AG04450 (cell line): ENCODE data around the gene NNT. TPM values are rescaled to one million over a fixed set of nuclear protein-coding genes. Genes with fewer than 3 reads are reported as not detected.

ENCODE experiments used
- CTCF ChIA-PET: fragments of 300-600, 350-600 bp; formaldehyde crosslinking; extraction: SDS; loops from one replicate; lab custom pipeline; 2022; ENCODE audit warnings: antibody characterized with exemption, inconsistent platforms; lab: Charles Lee
- POLR2A ChIA-PET: fragments of 350-600 bp; formaldehyde crosslinking; extraction: SDS; loops from one replicate; lab custom pipeline; 2021; ENCODE audit warnings: antibody characterized with exemption, inconsistent platforms; lab: Yijun Ruan, JAX
- DNase-seq: peaks from one replicate; pipeline ENCODE4 v3.0.0-alpha.2; 2011; ENCODE audit warnings: low read depth, low spot score
- H3K27ac ChIP-seq: one replicate; pipeline ENCODE4 v1.5.1; 2012; ENCODE audit warnings: low read depth, low read length, control low read depth
- H3K27me3 ChIP-seq: one replicate; pipeline ENCODE4 v1.6.0; 2012; ENCODE audit warnings: low read length; ENCODE audit not compliant: control insufficient read depth, insufficient read depth
- H3K4me3 ChIP-seq: 2 replicates; pipeline ENCODE4 v1.5.1; 2011; ENCODE audit warnings: mild to moderate bottlenecking, low read depth, low read length, control low read depth
- H3K9me3 ChIP-seq: 2 replicates; pipeline ENCODE4 v1.5.1; 2012; ENCODE audit warnings: low read length; ENCODE audit not compliant: control insufficient read depth, insufficient read depth
- CTCF ChIP-seq: IDR thresholded peaks from 2 replicates; pipeline ENCODE4 v1.5.1; 2011; ENCODE audit warnings: low read depth, low read length, control low read depth, inconsistent platforms
- polyA plus RNA-seq: library from polyadenylated mRNA; depleted of rRNA; stranded (reverse); fragments of >200 nt; gene quantifications from 2 replicates; pipeline ENCODE4 v1.2.3, GENCODE V29; 2011

The NNT gene
- polyA plus RNA-seq, 1 experiment, result 64.6 TPM

- TF ChIP-seq CTCF, result no peak
- peaks cover 4% of the 10 kb centered on the region; the same call in 1 of the 2 replicates for H3K9me3 ChIP-seq
- H3K27me3 ChIP-seq, result no peaks in the 10 kb centered on the region
- POLR2A ChIA-PET, result no interaction called here
- DNase-seq, result no peak
- CTCF ChIA-PET, result interaction anchor here (0.8 to 1.0 kb wide), 2 partner anchors 52 to 656 kb away, joined by 3 to 4 read pairs; no protein-coding TSS in a partner anchor
- no peak overlapping the region for H3K4me3 ChIP-seq
- no peak overlapping the region for H3K27ac ChIP-seq
Measured at GRCh38 chr5:43676083-43676840, 73.3 kb downstream of the NNT start.

- no peaks in the 10 kb centered on the region for H3K27me3 ChIP-seq
- ChIA-PET CTCF (no interaction called here), POLR2A (no interaction called here)
- H3K27ac ChIP-seq, result no peak overlapping the region
- no peak for TF ChIP-seq CTCF
- DNase-seq, result no peak
- peaks cover 4% of the 10 kb centered on the region; the same call in 1 of the 2 replicates for H3K9me3 ChIP-seq
- H3K4me3 ChIP-seq, result no peak overlapping the region
Measured at GRCh38 chr5:43677253-43677652, 74.3 kb downstream of the NNT start.

GRCh38 chr5:43679214-43679613 lies 76.2 kb downstream of the NNT start:
- no peak for DNase-seq
- CTCF ChIA-PET, result interaction anchor here (1.1 to 2.5 kb wide), 2 partner anchors 48 to 50 kb away, joined by 3 to 10 read pairs; no protein-coding TSS in a partner anchor

GRCh38 chr5:43680286-43680685 lies 77.3 kb downstream of the NNT start:
- POLR2A ChIA-PET, result no interaction called here
- Histone ChIP-seq H3K27me3 (no peaks in the 10 kb centered on the region), H3K27ac (no peak overlapping the region), H3K4me3 (no peak overlapping the region), H3K9me3 (no peaks in the 10 kb centered on the region)
- DNase-seq, result no peak
- CTCF ChIA-PET, result interaction anchor here (0.6 to 2.5 kb wide), 3 partner anchors 19 to 71 kb away, joined by 3 to 10 read pairs (median 3); no protein-coding TSS in a partner anchor
- no peak for TF ChIP-seq CTCF

More at GRCh38 chr5:43679214-43679613, 76.2 kb downstream of the NNT start:
- POLR2A ChIA-PET, result no interaction called here
- Histone ChIP-seq H3K9me3 (no peaks in the 10 kb centered on the region), H3K4me3 (no peak overlapping the region), H3K27ac (no peak overlapping the region), H3K27me3 (no peaks in the 10 kb centered on the region)
- TF ChIP-seq CTCF, result no peak

- POLR2A ChIA-PET, result no interaction called here
- Histone ChIP-seq H3K4me3 (no peak overlapping the region), H3K27ac (no peak overlapping the region), H3K27me3 (no peaks in the 10 kb centered on the region), H3K9me3 (no peaks in the 10 kb centered on the region)
- CTCF ChIA-PET, result interaction anchor here (0.7 to 1.9 kb wide), 2 partner anchors 53 to 1090 kb away, joined by 3 to 5 read pairs; no protein-coding TSS in a partner anchor
- no peak for TF ChIP-seq CTCF
- no peak for DNase-seq
Measured at GRCh38 chr5:43683884-43684471, 81.0 kb downstream of the NNT start.
